Liver (tissue), 9 donors: Measurements from ENCODE around the gene AIP. TPM values are rescaled to one million over a fixed set of nuclear protein-coding genes. Genes with fewer than 3 reads are reported as not detected.

Experiments used
- DNase-seq: peaks from one replicate; pipeline ENCODE4 v3.0.0-alpha.2; 2017; ENCODE audit warnings: low spot score
- H3K27ac ChIP-seq, 2 donors: one replicate each; pipeline ENCODE4 v1.7.0; 2013; ENCODE audit warnings: inconsistent platforms in 2 of 2, low read length in 2 of 2, control low read depth in 1 of 2, low read depth in 1 of 2, mild to moderate bottlenecking in 1 of 2
- H3K27me3 ChIP-seq, 4 donors: one replicate each; pipeline versions ENCODE4 v1.6.1 to v1.7.0; 2013; ENCODE audit warnings: low read length in 3 of 4, inconsistent platforms in 1 of 4, mild to moderate bottlenecking in 1 of 4, moderate library complexity in 1 of 4; ENCODE audit not compliant: control insufficient read depth in 4 of 4, insufficient read depth in 4 of 4
- H3K36me3 ChIP-seq, 4 donors: one replicate each; pipeline versions ENCODE4 v1.6.1 to v1.7.0; 2013; ENCODE audit warnings: low read length in 3 of 4, mild to moderate bottlenecking in 3 of 4, low read depth in 1 of 4, moderate library complexity in 1 of 4; ENCODE audit not compliant: control insufficient read depth in 4 of 4, insufficient read depth in 3 of 4
- H3K4me1 ChIP-seq, 4 donors: one replicate each; pipeline versions ENCODE4 v1.6.1 to v1.7.0; 2013; ENCODE audit warnings: low read length in 3 of 4, mild to moderate bottlenecking in 3 of 4, moderate library complexity in 1 of 4; ENCODE audit not compliant: control insufficient read depth in 4 of 4, insufficient read depth in 4 of 4
- H3K4me3 ChIP-seq, 3 donors: one replicate each; pipeline versions ENCODE4 v1.6.1 to v1.7.0; 2013; ENCODE audit warnings: low read length in 3 of 3, control low read depth in 1 of 3, low read depth in 1 of 3, mild to moderate bottlenecking in 1 of 3
- H3K9ac ChIP-seq, 2 donors: one replicate each; pipeline ENCODE4 v1.7.0; 2013; ENCODE audit warnings: low read length in 2 of 2, mild to moderate bottlenecking in 2 of 2, moderate library complexity in 2 of 2, control low read depth in 1 of 2, low read depth in 1 of 2
- H3K9me3 ChIP-seq, 4 donors: one replicate each; pipeline versions ENCODE4 v1.6.1 to v1.7.0; 2013; ENCODE audit warnings: low read length in 3 of 4; ENCODE audit not compliant: control insufficient read depth in 4 of 4
- EGR1 ChIP-seq, 2 donors: IDR thresholded peaks; 2 replicates each; pipeline ENCODE4 v1.6.1; 2016 to 2018; ENCODE audit warnings: antibody characterized with exemption in 2 of 2, low read depth in 2 of 2
- FOXA2 ChIP-seq: IDR thresholded peaks from 2 replicates; pipeline ENCODE4 v1.6.1; 2016; ENCODE audit warnings: antibody characterized with exemption
- GABPA ChIP-seq, 2 donors: IDR thresholded peaks in 1 of 2; conservative IDR thresholded peaks in 1 of 2; 2 replicates each; pipeline ENCODE4 v1.6.1; 2016; ENCODE audit warnings: antibody characterized with exemption in 2 of 2, mild to moderate bottlenecking in 1 of 2, moderate library complexity in 1 of 2
- HNF4A ChIP-seq, 2 donors: conservative IDR thresholded peaks; 2 replicates each; pipeline ENCODE4 v1.6.1; 2016; ENCODE audit warnings: antibody characterized with exemption in 2 of 2, mild to moderate bottlenecking in 2 of 2
- HNF4G ChIP-seq: IDR thresholded peaks from 2 replicates; pipeline ENCODE4 v1.6.1; 2016; ENCODE audit warnings: antibody characterized with exemption
- JUND ChIP-seq, 2 donors: IDR thresholded peaks; 2 replicates each; pipeline ENCODE4 v1.6.1; 2016; ENCODE audit warnings: antibody characterized with exemption in 2 of 2
- NR2F2 ChIP-seq: IDR thresholded peaks from 2 replicates; pipeline ENCODE4 v1.6.1; 2016; ENCODE audit warnings: antibody characterized with exemption
- RAD21 ChIP-seq, 2 donors: IDR thresholded peaks; 2 replicates each; pipeline ENCODE4 v1.6.1; 2016; ENCODE audit warnings: antibody characterized with exemption in 2 of 2, mild to moderate bottlenecking in 2 of 2
- RXRA ChIP-seq, 2 donors: IDR thresholded peaks; 2 replicates each; pipeline ENCODE4 v1.6.1; 2017 to 2018; ENCODE audit warnings: antibody characterized with exemption in 2 of 2, mild to moderate bottlenecking in 1 of 2
- YY1 ChIP-seq: IDR thresholded peaks from 2 replicates; pipeline ENCODE4 v1.6.1; 2016; ENCODE audit warnings: antibody characterized with exemption, mild to moderate bottlenecking
- WGBS: extraction: QIAGEN DNeasy Blood & Tissue Kit; methylation state at CpG from one replicate; pipeline ENCODE4 v1.1.7; 2013; 5-methylcytosine and 5-hydroxymethylcytosine counted together
- polyA plus RNA-seq, 2 donors: library from polyadenylated mRNA; stranded (reverse) in 1 of 2; unstranded in 1 of 2; fragments of 200-250 nt in 1 of 2; fragments of >200 nt in 1 of 2; fragmentation: Nextera tagmentation in 1 of 2; extraction: Ambion mirVana in 1 of 2; gene quantifications; one replicate each; pipeline versions ENCODE4 v1.2.1 to v1.2.3, GENCODE V29; 2013 to 2015
- total RNA-seq, 2 donors: library from RNA; depleted of rRNA; stranded (reverse); fragments of >200 nt; gene quantifications; one replicate each; pipeline ENCODE4 v1.2.3, GENCODE V29; 2014
- TF ChIP-seq, protein P1 (sequence below): IDR thresholded peaks from 2 replicates; pipeline ENCODE4 v1.6.1; 2016; ENCODE audit warnings: antibody characterized with exemption
- TF ChIP-seq, protein P2 (sequence below): IDR thresholded peaks from 2 replicates; pipeline ENCODE4 v1.6.1; 2016; ENCODE audit warnings: antibody characterized with exemption
- TF ChIP-seq, protein P3 (sequence below): IDR thresholded peaks from 2 replicates; pipeline ENCODE4 v1.6.1; 2016; ENCODE audit warnings: antibody characterized with exemption
- TF ChIP-seq, protein P4 (sequence below): IDR thresholded peaks from 2 replicates; pipeline ENCODE4 v1.6.1; 2016; ENCODE audit warnings: antibody characterized with exemption, mild to moderate bottlenecking
- TF ChIP-seq, protein P5 (sequence below): fragments of 150-350 bp; IDR thresholded peaks from 2 replicates; pipeline ENCODE4 v1.5.1; 2017; ENCODE audit warnings: improper control_type of control experiment, low read depth, low read length; ENCODE audit not compliant: missing input control
- donor health status: healthy.
- donor health status: healthy.
- donor health status: healthy.
- donor health status: healthy.
- donor health status: healthy.

Gene AIP
- total and polyA plus RNA-seq, 4 donors, result 17.6 to 28.2 (median 23.1) TPM

DNA sequence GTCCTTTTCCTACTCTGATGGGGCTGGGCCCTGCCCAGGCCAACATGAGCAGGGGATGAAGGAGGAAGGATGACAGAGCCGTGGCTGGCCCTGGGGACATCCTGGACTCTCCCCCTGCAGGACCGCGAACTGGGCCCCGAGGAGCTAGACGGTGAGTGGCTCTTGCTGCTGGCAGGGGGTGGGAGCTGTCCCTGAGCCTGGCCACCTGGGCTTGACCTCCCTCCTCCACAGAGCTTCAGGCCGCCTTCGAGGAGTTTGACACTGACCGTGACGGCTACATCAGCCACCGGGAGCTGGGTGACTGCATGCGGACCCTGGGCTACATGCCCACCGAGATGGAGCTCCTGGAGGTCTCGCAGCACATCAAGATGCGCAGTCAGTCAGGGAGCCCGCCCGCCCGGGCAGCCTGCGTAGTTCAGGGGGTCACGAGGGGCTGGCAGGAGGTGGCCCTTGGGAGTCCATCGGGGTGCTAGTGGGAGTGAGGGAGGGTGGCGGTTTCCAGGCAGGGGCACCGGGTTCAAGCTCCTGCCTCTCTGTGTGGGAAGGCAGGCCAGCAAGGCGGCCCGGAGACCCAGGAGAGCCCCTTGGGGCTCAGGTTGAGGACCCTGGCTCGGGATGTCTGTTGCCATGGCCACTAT lies 26.6 kb upstream of the AIP start:
- no peak overlapping the region for H3K9ac ChIP-seq
- H3K4me3 ChIP-seq, result no peak overlapping the region
- H3K36me3 ChIP-seq, result no peaks in the 10 kb centered on the region
- 88% methylated on average over 25 of the region's 25 CpGs for WGBS
- TF ChIP-seq HNF4G (no peak), GABPA (IDR thresholded peaks at IDR 0.05 in 1 of 2, conservative IDR thresholded peaks at IDR 0.05 in 1 of 2) (no peak), HNF4A (conservative IDR thresholded peaks at IDR 0.05) (no peak), RAD21 (IDR thresholded peaks at IDR 0.05) (no peak), FOXA2 (no peak), YY1 (no peak), JUND (IDR thresholded peaks at IDR 0.05) (no peak), RXRA (IDR thresholded peaks at IDR 0.05) (no peak), EGR1 (IDR thresholded peaks at IDR 0.05; ENCODE audit: low read depth in 2 of 2) (no peak), NR2F2 (no peak)
- TF ChIP-seq, protein P1, sequence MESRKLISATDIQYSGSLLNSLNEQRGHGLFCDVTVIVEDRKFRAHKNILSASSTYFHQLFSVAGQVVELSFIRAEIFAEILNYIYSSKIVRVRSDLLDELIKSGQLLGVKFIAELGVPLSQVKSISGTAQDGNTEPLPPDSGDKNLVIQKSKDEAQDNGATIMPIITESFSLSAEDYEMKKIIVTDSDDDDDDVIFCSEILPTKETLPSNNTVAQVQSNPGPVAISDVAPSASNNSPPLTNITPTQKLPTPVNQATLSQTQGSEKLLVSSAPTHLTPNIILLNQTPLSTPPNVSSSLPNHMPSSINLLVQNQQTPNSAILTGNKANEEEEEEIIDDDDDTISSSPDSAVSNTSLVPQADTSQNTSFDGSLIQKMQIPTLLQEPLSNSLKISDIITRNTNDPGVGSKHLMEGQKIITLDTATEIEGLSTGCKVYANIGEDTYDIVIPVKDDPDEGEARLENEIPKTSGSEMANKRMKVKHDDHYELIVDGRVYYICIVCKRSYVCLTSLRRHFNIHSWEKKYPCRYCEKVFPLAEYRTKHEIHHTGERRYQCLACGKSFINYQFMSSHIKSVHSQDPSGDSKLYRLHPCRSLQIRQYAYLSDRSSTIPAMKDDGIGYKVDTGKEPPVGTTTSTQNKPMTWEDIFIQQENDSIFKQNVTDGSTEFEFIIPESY, result no peak
- TF ChIP-seq, protein P2, sequence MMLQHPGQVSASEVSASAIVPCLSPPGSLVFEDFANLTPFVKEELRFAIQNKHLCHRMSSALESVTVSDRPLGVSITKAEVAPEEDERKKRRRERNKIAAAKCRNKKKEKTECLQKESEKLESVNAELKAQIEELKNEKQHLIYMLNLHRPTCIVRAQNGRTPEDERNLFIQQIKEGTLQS, result no peak
- TF ChIP-seq, protein P3, sequence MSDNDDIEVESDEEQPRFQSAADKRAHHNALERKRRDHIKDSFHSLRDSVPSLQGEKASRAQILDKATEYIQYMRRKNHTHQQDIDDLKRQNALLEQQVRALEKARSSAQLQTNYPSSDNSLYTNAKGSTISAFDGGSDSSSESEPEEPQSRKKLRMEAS, result no peak
- TF ChIP-seq, protein P4, sequence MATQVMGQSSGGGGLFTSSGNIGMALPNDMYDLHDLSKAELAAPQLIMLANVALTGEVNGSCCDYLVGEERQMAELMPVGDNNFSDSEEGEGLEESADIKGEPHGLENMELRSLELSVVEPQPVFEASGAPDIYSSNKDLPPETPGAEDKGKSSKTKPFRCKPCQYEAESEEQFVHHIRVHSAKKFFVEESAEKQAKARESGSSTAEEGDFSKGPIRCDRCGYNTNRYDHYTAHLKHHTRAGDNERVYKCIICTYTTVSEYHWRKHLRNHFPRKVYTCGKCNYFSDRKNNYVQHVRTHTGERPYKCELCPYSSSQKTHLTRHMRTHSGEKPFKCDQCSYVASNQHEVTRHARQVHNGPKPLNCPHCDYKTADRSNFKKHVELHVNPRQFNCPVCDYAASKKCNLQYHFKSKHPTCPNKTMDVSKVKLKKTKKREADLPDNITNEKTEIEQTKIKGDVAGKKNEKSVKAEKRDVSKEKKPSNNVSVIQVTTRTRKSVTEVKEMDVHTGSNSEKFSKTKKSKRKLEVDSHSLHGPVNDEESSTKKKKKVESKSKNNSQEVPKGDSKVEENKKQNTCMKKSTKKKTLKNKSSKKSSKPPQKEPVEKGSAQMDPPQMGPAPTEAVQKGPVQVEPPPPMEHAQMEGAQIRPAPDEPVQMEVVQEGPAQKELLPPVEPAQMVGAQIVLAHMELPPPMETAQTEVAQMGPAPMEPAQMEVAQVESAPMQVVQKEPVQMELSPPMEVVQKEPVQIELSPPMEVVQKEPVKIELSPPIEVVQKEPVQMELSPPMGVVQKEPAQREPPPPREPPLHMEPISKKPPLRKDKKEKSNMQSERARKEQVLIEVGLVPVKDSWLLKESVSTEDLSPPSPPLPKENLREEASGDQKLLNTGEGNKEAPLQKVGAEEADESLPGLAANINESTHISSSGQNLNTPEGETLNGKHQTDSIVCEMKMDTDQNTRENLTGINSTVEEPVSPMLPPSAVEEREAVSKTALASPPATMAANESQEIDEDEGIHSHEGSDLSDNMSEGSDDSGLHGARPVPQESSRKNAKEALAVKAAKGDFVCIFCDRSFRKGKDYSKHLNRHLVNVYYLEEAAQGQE, result no peak
- TF ChIP-seq, protein P5, sequence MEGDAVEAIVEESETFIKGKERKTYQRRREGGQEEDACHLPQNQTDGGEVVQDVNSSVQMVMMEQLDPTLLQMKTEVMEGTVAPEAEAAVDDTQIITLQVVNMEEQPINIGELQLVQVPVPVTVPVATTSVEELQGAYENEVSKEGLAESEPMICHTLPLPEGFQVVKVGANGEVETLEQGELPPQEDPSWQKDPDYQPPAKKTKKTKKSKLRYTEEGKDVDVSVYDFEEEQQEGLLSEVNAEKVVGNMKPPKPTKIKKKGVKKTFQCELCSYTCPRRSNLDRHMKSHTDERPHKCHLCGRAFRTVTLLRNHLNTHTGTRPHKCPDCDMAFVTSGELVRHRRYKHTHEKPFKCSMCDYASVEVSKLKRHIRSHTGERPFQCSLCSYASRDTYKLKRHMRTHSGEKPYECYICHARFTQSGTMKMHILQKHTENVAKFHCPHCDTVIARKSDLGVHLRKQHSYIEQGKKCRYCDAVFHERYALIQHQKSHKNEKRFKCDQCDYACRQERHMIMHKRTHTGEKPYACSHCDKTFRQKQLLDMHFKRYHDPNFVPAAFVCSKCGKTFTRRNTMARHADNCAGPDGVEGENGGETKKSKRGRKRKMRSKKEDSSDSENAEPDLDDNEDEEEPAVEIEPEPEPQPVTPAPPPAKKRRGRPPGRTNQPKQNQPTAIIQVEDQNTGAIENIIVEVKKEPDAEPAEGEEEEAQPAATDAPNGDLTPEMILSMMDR, result no peak
- H3K27me3 ChIP-seq, result no peaks in the 10 kb centered on the region
- H3K9me3 ChIP-seq, result no peaks in the 10 kb centered on the region
- H3K27ac ChIP-seq, result no peak overlapping the region
- DNase-seq, result no peak
- no peaks in the 10 kb centered on the region for H3K4me1 ChIP-seq

DNA sequence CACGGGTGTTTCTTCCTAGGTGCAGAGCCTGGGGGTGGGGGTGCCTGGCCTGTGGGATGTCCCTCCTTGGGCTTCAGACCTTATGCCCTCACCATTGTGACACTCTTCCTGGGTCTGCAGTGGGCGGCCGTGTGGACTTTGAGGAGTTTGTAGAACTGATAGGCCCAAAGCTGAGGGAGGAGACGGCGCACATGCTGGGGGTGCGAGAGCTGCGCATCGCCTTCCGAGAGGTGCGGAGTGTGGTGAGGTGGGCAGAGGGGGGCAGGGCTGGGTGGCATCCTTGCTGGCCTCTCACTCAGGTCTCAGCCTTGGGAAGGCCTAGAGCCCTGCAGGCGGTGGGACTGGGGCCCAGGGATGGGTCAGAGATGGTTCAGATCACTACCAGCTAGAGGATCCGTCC lies 25.4 kb upstream of the AIP start:
- no peak overlapping the region for H3K9ac ChIP-seq
- TF ChIP-seq NR2F2, result no peak
- TF ChIP-seq, protein P3, result no peak
- TF ChIP-seq GABPA (IDR thresholded peaks at IDR 0.05 in 1 of 2, conservative IDR thresholded peaks at IDR 0.05 in 1 of 2), result no peak
- H3K4me1 ChIP-seq, result no peaks in the 10 kb centered on the region
- H3K9me3 ChIP-seq, result no peaks in the 10 kb centered on the region
- no peak overlapping the region for H3K27ac ChIP-seq
- no peak overlapping the region for H3K4me3 ChIP-seq
- no peak for DNase-seq
- WGBS, result 93% methylated on average over 12 of the region's 12 CpGs
- no peaks in the 10 kb centered on the region for H3K36me3 ChIP-seq
- H3K27me3 ChIP-seq, result no peaks in the 10 kb centered on the region
